ENCODE measurements around the gene TIGIT. TPM values are rescaled to one million over a fixed set of nuclear protein-coding genes. Genes with fewer than 3 reads are reported as not detected.

TIGIT gene
- total RNA-seq, 1 donor from 2014 or later: not detected

DNA sequence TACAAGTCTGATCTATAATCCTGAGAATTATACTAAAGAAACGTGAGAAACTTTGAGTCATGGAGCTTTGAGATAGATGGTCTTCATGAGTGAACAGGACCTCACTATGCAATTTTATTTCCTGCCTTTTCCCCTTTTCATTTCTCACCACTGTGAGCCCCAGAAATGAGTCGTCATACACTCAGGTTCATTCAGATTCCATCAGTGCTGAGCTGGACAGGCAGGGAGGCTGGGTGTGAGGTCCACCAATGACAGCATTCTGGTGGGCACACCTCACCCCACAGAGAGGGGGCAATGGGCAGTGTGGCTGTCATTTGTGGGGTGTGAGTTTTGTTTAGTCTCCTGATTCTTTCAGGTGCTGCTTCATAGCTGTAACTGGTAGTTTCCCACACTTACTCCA, 16.9 kb downstream of the TIGIT start:
- Mint-ChIP-seq H3K27me3 (ENCODE audit: low read depth) (no peaks in the 10 kb centered on the region), H3K4me1 (no peaks in the 10 kb centered on the region), H3K36me3 (ENCODE audit: low read depth) (no peaks in the 10 kb centered on the region), H3K9me3 (no peaks in the 10 kb centered on the region), H3K4me3 (no peak overlapping the region), H3K27ac (ENCODE audit: unreplicated experiment) (no peak overlapping the region)
- no peak for DNase-seq (ENCODE audit: low read depth, low spot score)
- TF ChIP-seq CTCF (conservative IDR thresholded peaks at IDR 0.05): no peak

DNA sequence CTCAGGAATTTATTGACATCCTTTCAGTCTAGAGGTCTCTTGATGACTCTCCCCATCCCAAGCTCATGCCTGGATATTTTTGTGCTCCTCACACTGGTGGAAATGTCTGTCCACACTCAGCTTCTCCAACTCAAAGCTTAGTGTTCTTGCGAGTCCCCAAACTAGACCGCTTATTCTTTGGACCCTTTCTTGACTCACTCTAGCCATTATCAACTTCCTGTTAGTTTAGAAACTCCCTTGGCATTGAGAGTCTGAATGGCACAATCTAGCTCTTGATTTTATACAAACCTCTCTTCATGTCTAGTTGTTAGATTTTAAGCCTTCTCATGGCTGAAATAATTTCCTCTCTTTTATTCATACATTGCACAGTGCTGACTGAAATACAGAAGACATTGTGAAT, 19.6 kb downstream of the TIGIT start:
- no peak for DNase-seq (ENCODE audit: low read depth, low spot score)
- Mint-ChIP-seq H3K4me3 (no peak overlapping the region), H3K4me1 (no peaks in the 10 kb centered on the region), H3K36me3 (ENCODE audit: low read depth) (no peaks in the 10 kb centered on the region), H3K27me3 (ENCODE audit: low read depth) (no peaks in the 10 kb centered on the region), H3K27ac (ENCODE audit: unreplicated experiment) (no peak overlapping the region), H3K9me3 (no peaks in the 10 kb centered on the region)
- TF ChIP-seq CTCF (conservative IDR thresholded peaks at IDR 0.05): no peak

GRCh38 chr3:114314282-114314681, 20.5 kb downstream of the TIGIT start:
- H3K4me3 Mint-ChIP-seq: no peak overlapping the region
- peaks cover 1% of the 10 kb centered on the region for H3K4me1 Mint-ChIP-seq
- no peak for TF ChIP-seq CTCF (conservative IDR thresholded peaks at IDR 0.05)
- H3K36me3 Mint-ChIP-seq (ENCODE audit: low read depth): no peaks in the 10 kb centered on the region
- DNase-seq (ENCODE audit: low read depth, low spot score): no peak
- no peaks in the 10 kb centered on the region for H3K9me3 Mint-ChIP-seq
- no peak overlapping the region for H3K27ac Mint-ChIP-seq (ENCODE audit: unreplicated experiment)
- no peaks in the 10 kb centered on the region for H3K27me3 Mint-ChIP-seq (ENCODE audit: low read depth)

DNA sequence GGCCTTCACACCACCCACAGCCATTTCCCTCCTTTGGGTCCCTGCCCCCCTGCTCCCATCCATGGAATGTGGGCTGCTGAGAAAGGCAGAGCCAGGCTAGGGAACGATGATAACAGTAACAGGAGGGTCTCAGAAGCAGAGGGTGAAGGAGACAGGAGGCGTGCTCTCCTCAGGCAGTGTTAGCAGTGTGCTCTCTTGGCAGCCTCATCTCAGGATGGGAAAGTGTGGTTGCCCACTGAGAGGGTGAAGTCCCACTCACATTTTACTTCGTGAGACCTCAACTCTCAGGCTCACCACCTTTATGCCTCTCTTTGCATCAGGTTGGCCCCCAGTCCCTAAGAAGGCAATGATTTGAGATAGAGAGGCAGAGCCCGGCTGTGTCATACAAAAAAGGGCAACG, 24.5 kb downstream of the TIGIT start:
- no peak for DNase-seq (ENCODE audit: low read depth, low spot score)
- no peaks in the 10 kb centered on the region for H3K9me3 Mint-ChIP-seq
- H3K4me3 Mint-ChIP-seq: no peak overlapping the region
- peaks cover 4% of the 10 kb centered on the region for H3K4me1 Mint-ChIP-seq
- no peaks in the 10 kb centered on the region for H3K27me3 Mint-ChIP-seq (ENCODE audit: low read depth)
- no peak overlapping the region for H3K27ac Mint-ChIP-seq (ENCODE audit: unreplicated experiment)
- TF ChIP-seq CTCF (conservative IDR thresholded peaks at IDR 0.05): no peak
- no peaks in the 10 kb centered on the region for H3K36me3 Mint-ChIP-seq (ENCODE audit: low read depth)

GRCh38 chr3:114319453-114319852, 25.6 kb downstream of the TIGIT start:
- no peak overlapping the region for H3K27ac Mint-ChIP-seq (ENCODE audit: unreplicated experiment)

More at GRCh38 chr3:114319453-114319852, 25.6 kb downstream of the TIGIT start:
- Mint-ChIP-seq H3K9me3 (no peaks in the 10 kb centered on the region), H3K4me1 (peaks cover 4% of the 10 kb centered on the region), H3K4me3 (no peak overlapping the region), H3K36me3 (ENCODE audit: low read depth) (no peaks in the 10 kb centered on the region), H3K27me3 (ENCODE audit: low read depth) (no peaks in the 10 kb centered on the region)
- no peak for DNase-seq (ENCODE audit: low read depth, low spot score)
- TF ChIP-seq CTCF (conservative IDR thresholded peaks at IDR 0.05): no peak
